HG03103 (cell line): ENCODE measurements around the gene TRRAP.
"Not testable (repeated sequence)": the region's sequence is repeated elsewhere in the genome, so short reads cannot be mapped to it uniquely, and the experiment has no call there.

ENCODE experiments used
- ATAC-seq: cut with Tn5 transposase; IDR thresholded peaks from one replicate; pipeline ENCODE4 v1.9.1; 2021; ENCODE audit warnings: low read depth; ENCODE audit not compliant: unreplicated experiment

TRRAP gene

DNA sequence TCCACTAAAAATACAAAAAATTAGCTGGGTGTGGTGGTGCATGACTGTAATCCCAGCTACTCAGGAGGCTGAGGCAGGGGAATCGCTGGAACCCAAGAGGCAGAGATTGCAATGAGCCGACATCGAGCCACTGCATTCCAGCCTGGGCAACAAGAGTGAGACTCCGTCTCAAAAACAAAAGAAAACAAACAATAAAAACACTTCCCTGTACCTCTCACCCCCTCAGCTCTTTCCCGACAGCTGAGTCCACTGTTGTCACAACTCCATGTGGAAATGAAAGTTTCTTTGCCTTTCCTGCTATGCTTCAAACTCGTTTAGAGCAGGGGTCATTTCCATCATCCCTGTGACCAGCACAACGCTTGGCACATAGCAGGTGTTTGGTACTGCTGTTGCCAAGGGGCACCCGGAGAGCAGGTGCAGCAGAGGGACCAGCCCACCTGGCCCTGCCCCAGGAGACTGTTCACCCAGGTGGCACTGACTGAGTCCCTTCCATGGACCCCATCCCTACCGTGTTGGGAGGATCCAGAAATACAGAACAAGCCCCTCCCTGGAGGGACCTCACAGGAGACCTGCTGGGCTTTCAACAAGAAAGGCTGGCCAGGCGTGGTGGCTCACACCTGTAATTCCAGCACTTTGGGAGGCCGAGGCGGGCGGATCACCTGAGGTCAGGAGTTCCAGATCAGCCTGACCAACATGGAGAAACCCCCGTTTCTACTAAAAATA is 13.4 kb upstream of the TRRAP start:
- ATAC-seq: no peak

DNA sequence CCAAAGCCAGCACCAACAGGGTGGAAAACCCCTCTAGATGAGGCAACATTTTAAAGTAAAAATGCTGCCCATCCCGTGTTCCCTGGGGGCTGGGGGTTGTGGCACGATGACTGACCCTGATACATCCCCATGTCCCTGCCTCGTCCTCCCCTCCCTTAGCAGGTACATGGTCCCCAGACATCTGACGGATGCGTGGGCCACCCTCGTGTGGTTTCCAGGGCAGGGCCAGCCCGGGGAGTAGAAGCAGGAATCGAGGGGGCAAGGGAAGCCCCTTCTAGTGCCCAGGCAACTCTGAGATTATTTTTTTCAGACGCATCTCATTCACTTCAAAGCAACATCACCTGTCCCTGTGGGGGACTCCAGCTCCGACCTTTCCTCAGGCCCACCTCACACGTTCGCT is 12.0 kb upstream of the TRRAP start:
- no peak for ATAC-seq

DNA sequence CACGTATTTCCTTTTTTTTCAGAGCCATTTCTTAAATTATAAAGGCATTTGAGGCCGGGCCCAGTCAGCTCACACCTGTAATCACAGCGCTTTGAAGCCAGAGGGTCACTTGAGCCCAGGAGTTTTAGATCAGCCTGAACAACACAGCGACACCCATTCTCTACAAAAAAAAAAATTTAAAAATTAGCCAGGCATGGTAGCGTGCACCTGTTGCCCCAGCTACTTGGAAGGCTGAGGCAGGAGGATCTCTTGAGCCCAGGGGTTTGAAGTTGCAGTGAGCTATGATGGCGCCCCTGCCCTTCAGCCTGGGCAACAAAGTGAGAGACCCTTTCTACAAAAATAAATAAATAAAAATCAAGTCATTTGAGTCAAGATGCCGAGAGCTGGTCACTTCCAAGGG is 11.6 kb upstream of the TRRAP start:
- no peak for ATAC-seq

DNA sequence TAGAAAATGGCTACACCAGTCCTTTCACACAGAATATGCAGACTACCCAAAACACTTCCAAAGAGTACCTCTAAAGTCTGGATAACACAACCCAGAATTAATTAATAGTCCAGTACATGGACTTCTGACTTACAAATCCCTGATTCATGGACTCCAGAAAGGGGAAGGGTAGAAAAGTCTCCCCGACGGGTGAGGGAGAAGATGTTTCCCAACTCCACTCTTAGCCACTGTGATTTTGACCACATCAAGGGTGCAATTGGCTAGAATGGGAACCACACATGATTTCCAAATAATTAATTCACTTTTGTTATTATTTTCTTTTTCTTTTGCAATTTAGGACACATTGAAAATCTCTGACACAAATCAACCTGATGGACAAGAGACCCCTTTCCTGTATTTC is 9.9 kb upstream of the TRRAP start:
- no peak for ATAC-seq

DNA sequence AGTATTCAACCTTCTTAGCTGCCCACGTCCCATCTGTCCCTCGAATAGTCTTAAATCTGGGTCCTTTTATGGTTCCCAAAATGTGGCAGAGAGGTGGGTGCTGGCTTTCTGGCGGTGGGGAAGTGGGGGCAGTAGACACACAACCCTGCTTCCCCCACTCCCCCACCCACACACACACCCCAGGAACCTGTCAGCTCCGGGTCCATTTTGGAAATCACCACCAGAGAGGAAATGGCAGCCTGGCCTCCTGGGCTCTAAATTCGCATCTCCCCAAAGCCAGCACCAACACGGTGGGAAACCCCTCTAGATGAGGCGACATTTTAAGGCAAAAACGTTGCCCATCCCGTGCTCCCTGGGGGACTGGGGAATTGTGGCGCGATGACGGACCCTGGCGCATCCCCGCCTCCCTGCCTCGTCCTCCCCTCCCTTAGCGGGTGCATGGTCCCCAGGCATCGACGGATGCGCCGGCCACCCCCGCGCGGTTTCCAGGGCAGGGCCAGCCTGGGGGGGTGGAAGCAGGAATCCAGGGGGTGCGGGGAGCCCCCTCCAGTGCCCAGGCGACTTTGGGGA is 9.2 kb upstream of the TRRAP start:
- ATAC-seq: no peak

DNA sequence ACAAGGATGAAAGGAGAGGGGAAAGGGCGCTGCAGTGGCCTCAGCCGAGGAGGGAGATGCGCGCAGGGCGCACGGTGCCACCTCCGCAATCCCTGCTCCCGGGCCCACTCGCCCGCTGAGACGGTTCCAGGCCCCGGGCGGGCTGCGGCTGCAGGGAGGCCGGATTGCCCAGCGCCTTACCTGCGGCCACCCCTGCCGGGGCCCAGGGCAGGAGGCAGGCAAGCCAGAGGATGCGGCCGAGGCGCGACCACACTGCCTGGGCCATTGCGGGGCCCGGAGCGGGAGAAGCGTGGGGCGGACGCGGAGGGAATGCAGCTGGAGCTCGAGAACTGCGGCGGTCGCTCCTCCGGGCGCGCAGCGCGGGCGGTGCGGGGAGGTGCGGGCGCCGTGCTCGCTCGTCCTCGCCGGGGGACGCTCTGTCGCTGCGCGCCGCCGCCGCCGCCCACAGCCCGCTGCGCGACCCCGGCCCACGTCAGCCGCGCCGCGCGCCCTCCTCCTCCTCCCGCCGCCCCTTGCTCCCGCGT is 8.7 kb upstream of the TRRAP start, which contains the start of gene TMEM130:
TSS of gene TMEM130 (minus strand) at position 418 of the 524 bp plus-strand sequence. CDS start at position 265, 153 bp downstream.
- ATAC-seq: peak; percentile 15

DNA sequence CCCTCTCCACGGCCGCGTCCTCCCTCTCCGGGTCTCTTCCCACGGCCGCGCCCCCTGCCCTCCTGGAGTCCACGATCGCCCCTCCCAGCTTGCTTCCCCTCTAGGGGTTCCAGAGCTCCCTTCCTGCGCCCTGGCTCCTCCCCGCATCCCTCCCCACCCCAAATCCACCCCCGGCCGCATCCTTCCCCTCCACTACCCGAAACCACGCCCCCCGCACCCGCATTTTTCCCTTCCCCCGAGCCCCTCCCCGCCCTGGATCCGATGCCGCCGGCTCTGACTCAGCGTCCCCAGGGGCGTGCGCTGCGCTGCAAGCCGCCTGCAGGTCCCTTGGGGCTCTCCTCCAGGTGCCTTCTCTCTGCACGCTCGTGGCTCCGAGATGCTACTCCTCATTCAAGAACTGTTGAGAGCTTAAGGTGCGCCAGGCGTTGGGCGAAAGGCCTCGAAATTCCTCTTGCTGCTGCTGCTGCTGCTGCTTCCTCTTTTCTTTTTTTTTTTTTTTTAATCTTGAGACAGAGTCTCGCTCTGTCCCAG is 8.1 kb upstream of the TRRAP start:
- peak; percentile 75 for ATAC-seq

DNA sequence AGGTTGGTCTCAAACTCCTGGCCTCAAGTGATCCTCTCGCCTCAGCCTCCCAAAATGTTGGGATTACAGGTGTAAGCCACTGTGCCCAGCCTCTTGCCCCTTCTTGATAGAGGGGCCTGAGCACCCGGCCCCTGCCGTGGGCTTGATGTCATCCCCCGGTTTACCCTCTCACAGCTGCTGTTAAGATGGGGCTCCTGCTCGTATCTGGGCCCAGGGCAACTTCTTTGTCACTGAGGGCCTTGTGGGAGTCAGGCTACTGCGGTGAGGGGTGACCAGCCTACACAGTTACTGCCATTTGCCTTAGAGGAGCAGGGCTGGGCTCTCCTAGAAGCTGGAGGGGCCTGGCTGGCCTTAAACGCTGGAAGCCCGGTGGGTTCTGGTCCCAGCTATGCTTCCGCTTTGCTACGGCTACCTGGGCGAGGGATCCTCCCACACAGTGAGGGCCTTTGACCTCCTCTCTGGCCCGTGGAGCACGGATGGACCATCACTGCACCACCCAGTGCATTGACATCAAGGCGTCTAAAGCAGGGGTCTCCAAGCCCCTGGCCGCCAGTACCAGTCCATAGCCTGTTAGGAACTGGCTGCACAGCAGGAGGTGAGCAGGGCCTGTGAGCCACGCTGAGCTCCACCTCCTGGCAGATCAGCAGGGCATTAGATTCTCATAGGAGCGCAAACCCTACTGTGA is 7.4 kb upstream of the TRRAP start:
- no peak for ATAC-seq

DNA sequence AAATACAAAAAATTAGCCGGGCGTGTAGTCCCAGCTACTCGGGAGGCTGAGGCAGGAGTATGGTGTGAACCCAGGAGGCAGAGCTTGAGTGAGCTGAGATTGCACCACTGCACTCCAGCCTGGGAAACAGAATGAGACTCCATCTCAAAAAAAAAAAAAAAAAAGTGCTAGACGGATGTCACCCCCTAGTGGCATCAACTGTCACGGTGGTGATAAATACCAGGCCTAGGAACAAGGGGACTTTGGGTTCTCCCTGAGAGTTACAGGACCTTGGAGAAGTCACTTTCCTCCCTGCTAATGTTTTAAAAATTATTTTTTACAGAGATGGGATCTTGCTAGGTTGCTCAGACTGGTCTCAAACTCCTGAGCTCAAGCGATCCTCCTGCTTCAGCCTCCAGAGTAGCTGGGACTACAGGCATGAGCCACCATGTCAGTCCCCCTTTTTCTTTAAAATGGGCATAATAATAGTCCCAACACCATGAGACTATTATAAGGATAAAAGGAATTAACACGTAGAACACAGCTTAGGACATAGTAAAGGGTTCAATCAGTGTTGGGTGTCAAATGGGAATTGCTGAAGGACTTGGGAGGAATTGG is 5.9 kb upstream of the TRRAP start:
- ATAC-seq: no peak

DNA sequence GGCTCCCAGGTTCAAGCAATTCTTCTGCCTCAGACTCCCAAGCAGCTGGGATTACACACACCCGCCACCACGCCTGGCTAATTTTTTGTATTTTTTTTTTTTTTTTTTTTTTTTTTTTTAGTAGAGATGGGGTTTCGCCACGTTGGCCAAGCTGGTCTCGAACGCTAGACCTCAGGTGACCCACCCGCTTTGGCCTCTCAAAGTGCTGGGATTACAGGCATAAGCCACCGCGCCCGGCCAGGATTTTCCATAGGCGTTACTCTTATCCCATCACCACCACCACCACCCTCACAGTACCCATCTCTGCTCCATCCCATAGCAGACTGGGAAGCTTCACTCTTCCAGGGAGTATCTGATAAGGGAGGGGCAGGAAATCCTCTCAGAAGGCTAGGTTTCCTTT is 4.7 kb upstream of the TRRAP start:
- not testable (repeated sequence) for ATAC-seq

DNA sequence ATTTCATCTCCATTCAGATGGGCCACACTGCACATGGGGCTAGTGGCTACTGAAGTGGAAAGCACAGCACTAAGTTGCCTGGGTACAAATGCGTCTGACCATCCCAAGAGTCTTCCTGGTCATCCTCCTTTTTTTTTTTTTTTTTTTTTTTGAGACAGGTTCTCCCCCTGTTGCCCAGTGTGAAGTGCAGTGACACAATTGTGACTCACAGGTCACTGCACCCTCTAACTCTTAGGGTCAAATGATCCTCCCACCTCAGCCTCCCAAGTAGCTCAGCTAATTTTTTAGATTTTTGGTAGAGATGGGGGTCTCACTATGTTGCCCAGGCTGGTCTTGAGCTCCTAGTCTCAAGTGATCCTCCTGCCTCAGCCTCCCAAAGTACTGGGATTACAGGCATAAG is 3.4 kb upstream of the TRRAP start:
- no peak for ATAC-seq

DNA sequence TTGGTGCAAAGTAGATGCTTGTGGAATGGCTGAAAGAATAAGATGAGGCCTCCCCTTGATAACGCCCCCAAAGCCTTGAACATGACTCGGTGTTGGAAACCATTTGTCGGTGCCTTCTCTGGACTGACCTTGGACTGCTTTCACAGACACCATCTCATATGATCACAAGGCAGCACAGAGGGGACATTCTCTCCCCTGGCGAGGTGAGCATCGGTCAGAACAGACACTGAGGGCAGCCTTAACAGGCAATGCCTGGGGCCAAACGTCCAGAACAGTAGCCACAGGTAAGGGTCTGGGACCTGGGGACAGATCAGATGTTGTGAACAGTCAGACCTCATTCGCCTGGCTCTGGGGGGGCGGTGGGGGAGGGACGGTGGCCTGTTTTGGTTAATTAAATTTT is 2.8 kb upstream of the TRRAP start:
- no peak for ATAC-seq

DNA sequence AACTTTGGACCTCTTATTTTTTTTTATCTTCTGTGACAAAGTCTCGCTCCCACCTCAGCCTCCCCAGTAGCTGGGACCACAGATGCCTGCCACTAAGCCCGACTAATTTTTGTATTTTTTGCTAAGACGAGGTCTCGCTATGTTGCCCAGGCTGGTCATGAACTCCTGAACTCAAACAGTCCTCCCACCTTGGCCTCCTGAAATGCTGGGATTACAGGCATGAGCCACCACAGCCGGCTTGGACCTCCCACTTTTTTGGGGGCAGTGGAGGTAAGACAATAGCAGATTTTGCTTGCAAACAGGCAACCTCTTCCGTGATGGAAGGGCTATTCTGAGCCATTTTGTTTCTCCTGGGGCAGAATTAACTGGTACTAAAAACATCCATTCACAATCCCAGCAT is 1.2 kb upstream of the TRRAP start:
- ATAC-seq: no peak

DNA sequence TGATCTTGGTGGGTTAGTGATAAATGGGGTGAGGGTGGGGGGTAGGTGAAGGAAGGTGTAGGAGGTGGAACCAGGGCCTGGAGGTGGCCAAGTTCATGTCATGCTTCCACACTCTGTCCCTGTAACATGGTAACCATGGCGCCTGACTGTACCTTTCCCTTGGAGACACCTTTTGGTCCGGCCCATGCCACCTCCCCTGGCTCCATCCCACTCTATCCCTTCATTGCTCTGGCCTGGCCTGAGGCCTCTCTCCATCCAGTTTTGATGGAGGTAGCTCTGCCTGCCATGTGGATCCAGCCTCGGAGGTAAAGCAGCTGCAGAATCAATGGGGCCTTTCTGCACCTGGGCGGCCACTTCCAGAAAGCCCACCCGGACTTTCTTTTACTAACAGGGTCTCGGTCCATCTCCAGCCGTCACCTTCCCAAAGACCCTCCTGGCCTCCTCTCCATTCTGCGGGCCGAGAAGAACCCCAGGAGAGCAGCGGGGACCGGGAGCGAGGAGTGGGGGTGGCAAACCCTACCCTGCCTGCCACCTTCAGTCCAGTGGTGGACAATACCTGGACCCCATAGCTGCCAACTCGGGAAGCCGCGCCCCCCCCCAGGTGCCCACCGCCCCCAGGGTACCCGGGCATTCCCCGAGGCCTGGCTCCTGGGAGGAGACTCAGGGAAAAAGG is 504 bp upstream of the TRRAP start:
- ATAC-seq: no peak

DNA sequence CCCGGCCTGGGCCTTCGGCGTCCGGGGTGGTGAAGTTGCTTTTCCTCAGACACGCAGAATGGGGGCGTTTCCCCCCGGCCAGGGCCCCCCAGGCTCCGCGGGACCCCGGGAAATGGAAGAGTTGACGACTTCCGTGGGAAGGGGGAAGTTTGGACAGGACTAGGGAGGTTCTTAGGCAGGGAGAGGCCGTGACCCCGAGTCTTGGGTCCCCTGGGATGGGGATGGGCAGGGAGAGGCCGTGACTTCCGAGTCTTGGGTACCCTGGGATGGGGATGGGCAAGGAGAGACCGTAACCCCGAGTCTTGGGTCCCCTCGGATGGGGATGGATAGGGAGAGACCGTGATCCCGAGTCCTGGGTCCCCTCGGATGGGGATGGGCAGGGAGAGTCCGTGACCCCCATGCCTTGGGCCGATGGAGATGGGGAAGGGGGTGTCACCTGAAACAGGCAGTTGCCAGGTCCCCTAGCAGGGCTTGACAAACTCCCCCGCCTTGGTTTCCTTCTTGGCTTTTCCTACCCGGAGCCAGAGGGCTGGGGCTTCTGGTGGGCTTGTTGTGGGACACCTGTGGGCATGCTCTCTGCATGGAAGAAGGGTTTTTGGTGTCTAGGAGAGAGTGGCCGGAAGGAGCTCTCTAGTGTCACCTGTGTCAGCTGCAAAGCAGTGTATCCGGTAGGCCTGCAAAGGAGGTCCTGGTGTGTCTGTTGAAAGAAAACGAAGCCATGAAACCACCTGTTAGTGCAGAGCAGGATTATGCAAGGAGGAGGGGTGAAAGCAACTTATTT is 1.1 kb downstream of the TRRAP start:
- ATAC-seq: peak; percentile 81

DNA sequence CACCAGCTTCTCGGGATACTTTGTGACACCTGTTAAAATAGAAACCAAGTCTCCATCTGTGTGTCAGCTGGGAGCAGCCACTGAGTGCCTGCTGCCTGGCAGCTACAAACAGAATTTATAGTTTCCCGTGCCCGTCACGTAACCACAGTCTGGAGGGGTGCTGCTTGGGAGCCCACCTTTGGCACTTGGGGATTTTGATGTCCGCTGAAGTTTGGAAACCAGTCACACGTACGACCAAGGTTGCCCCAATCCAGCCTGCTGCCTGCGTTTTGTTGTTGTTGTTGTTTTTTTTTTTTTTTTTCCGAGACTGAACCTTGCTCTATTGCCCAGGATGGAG is 1.6 kb downstream of the TRRAP start:
- no peak for ATAC-seq

DNA sequence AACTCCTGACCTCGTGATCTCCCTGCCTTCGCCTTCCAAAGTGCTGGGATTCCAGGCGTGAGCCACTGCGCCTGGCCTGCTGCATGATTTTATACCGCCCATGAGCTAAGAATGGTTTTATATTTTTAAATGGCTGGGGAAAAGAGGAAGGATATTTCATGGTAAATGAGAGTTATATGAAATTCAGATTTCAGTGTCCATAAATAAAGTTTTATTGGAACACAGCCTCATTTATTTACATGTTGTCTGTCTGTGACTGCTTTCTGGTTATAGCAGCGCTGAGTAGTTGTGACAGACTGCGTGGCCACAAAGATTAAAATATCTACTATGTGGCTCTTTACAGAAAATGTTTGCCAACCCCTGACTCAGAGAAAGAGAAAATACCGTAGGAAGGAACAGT is 2.2 kb downstream of the TRRAP start:
- no peak for ATAC-seq

DNA sequence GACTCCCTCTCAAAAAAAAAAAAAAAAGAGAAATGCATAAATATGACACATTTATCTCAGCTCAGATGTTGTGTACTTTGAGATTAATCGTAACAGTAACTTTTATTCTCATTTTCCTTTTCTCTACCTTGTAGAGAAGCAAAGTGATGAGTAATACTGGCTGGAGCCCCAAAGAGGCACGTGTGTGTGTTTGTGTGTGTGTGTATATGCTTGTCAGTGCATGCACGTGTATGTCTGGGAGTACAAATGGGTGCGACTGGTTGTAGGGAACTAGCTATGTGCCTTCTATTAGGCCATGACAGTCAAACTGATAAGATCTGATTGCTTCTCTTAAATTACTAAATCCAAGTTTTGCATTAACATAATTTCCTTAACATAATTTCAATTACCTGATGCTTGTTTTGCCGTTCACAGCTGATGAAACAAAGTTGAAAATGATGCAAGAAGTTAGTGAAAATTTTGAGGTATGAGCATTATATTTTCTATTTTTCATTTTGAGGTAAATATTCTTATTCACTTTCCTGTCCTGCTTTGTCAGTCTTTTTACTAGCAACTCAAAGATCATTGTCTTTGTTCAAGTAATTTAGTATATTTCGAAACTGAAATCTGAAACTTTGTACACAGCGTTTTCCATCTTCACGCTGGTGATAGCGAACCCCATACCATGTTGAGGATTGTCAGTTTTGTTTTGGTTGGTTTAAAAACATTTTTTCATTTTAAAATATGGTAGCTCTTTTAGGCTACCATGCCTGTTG is 3.4 kb downstream of the TRRAP start:
- no peak for ATAC-seq

DNA sequence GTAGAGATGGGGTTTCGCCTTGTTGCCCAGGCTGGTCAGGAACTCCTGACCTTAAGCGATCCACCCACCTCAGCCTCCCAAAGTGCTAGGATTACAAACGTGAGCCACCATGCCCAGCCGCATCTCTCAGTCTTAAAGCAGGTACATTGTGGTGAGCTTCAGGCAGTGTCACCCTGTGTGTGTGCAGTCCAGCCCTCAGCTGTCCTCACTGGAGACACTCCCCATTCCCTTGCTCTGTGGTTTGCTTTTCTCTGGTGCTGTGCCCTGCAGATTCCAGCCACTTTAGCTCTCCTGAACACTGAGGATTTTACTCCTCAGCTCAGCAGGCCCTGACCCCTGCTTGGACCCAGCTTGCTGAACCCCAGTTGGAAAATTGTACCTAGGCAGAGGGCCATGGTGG is 6.1 kb downstream of the TRRAP start:
- ATAC-seq: no peak
